ENCODE measurements around the gene KCNG4.

DNA sequence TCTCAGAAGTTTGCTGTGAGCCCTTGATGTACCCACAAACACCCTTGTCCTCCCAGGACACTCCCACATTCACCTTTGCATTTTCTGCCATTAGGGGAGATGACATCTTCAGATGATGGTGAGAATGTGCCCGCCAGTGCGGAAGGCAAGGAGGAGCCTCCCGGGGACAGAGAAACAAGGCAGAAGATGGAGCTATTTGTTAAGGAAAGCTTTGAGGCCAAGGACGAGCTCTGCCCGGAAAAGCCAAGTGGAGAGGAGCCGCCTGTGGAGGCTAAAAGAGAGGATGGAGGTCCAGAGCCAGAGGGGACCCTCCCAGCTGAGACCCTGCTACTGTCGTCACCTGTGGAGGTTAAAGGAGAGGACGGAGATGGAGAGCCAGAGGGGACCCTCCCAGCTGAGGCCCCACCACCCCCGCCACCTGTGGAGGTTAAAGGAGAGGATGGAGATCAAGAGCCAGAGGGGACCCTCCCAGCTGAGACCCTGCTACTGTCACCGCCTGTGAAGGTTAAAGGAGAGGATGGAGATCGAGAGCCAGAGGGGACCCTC is 70.0 kb downstream of the KCNG4 start:
- TF ChIP-seq, protein P1, sequence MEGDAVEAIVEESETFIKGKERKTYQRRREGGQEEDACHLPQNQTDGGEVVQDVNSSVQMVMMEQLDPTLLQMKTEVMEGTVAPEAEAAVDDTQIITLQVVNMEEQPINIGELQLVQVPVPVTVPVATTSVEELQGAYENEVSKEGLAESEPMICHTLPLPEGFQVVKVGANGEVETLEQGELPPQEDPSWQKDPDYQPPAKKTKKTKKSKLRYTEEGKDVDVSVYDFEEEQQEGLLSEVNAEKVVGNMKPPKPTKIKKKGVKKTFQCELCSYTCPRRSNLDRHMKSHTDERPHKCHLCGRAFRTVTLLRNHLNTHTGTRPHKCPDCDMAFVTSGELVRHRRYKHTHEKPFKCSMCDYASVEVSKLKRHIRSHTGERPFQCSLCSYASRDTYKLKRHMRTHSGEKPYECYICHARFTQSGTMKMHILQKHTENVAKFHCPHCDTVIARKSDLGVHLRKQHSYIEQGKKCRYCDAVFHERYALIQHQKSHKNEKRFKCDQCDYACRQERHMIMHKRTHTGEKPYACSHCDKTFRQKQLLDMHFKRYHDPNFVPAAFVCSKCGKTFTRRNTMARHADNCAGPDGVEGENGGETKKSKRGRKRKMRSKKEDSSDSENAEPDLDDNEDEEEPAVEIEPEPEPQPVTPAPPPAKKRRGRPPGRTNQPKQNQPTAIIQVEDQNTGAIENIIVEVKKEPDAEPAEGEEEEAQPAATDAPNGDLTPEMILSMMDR (IDR thresholded peaks at IDR 0.05), result no peak
- TF ChIP-seq POLR2A (IDR thresholded peaks at IDR 0.05), result no peak
